Uterus (tissue), 4 donors: ENCODE measurements around the gene IGF2BP1. TPM values are rescaled to one million over a fixed set of nuclear protein-coding genes. Genes with fewer than 3 reads are reported as not detected.
"Not testable (repeated sequence)": the region's sequence is repeated elsewhere in the genome, so short reads cannot be mapped to it uniquely, and the experiment has no call there.

Source experiments
- DNase-seq, 2 donors: peaks; one replicate each; pipeline ENCODE4 v3.0.0-alpha.2; 2019 to 2020
- H3K27ac ChIP-seq, 2 donors: fragments of 200-600 bp; sonication (generic); 1 replicate in 1 of 2; 2 replicates in 1 of 2; pipeline ENCODE4 v1.5.1; 2016 to 2018
- H3K27me3 ChIP-seq, 2 donors: fragments of 200-600 bp; sonication (generic); one replicate each; pipeline ENCODE4 v1.5.1; 2018 to 2019; ENCODE audit warnings: control low read depth in 1 of 2
- H3K36me3 ChIP-seq, 2 donors: fragments of 200-600 bp; sonication (generic); one replicate each; pipeline ENCODE4 v1.5.1; 2019; ENCODE audit warnings: control low read depth in 1 of 2
- H3K4me1 ChIP-seq, 2 donors: fragments of 200-600 bp; sonication (generic); one replicate each; pipeline ENCODE4 v1.5.1; 2018 to 2019; ENCODE audit warnings: control low read depth in 1 of 2
- H3K4me3 ChIP-seq, 2 donors: fragments of 200-600 bp; sonication (generic); 1 replicate in 1 of 2; 2 replicates in 1 of 2; pipeline ENCODE4 v1.5.1; 2018 to 2019; ENCODE audit warnings: mild to moderate bottlenecking in 1 of 2
- H3K9me3 ChIP-seq, 2 donors: fragments of 200-600 bp; sonication (generic); one replicate each; pipeline ENCODE4 v1.5.1; 2019; ENCODE audit warnings: control low read depth in 1 of 2
- CTCF ChIP-seq, 4 experiments: fragments of 200-600 bp in 2 of 4; fragments of 450-650 bp in 2 of 4; sonication (generic) in 2 of 4; IDR thresholded peaks; one replicate each; pipeline ENCODE4 v1.5.1; 2016 to 2019; ENCODE audit warnings: antibody characterized with exemption in 4 of 4, mild to moderate bottlenecking in 2 of 4, moderate library complexity in 1 of 4
- POLR2A ChIP-seq, 2 donors: fragments of 450-650 bp; IDR thresholded peaks; one replicate each; pipeline ENCODE4 v1.6.1; 2016; ENCODE audit warnings: antibody characterized with exemption in 2 of 2, mild to moderate bottlenecking in 1 of 2, moderate library complexity in 1 of 2
- intact Hi-C: fragments of 100-400 bp; cut with DNase I; formaldehyde crosslinking; loops from one replicate; pipeline ENCODE4 v1.15.1; 2023; ENCODE audit warnings: low total_unique reads
- total RNA-seq, 4 donors: library from RNA; depleted of rRNA in 3 of 4; stranded (reverse); fragments of >200 nt in 3 of 4; gene quantifications; one replicate each; pipeline versions ENCODE4 v1.1.0 to v1.2.4, GENCODE V29; 2014 to 2023
- donor health status: DM: yes; HTN: yes; CAD: no.

The IGF2BP1 gene
- total RNA-seq, 4 donors from 2014 or later: under 0.01 to 1.8 TPM; not detected in 2

GRCh38 chr17:49079840-49080663 lies 82.9 kb downstream of the IGF2BP1 start:
- DNase-seq: no peak
- no peak overlapping the region for H3K4me3 ChIP-seq
- TF ChIP-seq CTCF (IDR thresholded peaks at IDR 0.05): no peak
- TF ChIP-seq POLR2A (IDR thresholded peaks at IDR 0.05): no peak
- no peaks in the 10 kb centered on the region for H3K9me3 ChIP-seq
- no peaks in the 10 kb centered on the region for H3K27me3 ChIP-seq
- H3K36me3 ChIP-seq: no peaks in the 10 kb centered on the region
- H3K27ac ChIP-seq: no peak overlapping the region
- no peaks in the 10 kb centered on the region for H3K4me1 ChIP-seq
- intact Hi-C loops: no loop called here

- Histone ChIP-seq H3K4me1 (no peaks in the 10 kb centered on the region), H3K27me3 (no peaks in the 10 kb centered on the region), H3K36me3 (no peaks in the 10 kb centered on the region), H3K4me3 (no peak overlapping the region), H3K27ac (no peak overlapping the region), H3K9me3 (no peaks in the 10 kb centered on the region)
- TF ChIP-seq POLR2A (IDR thresholded peaks at IDR 0.05): no peak
- TF ChIP-seq CTCF (IDR thresholded peaks at IDR 0.05): no peak
- DNase-seq: no peak
- intact Hi-C loops: no loop called here
These were observed 85.0 kb downstream of the IGF2BP1 start for GRCh38 chr17:49082231-49082630.

GRCh38 chr17:49085046-49085445 lies 87.9 kb downstream of the IGF2BP1 start:
- intact Hi-C loops, H3K9me3 ChIP-seq, H3K36me3 ChIP-seq, H3K4me1 ChIP-seq, H3K27me3 ChIP-seq, H3K4me3 ChIP-seq, H3K27ac ChIP-seq, DNase-seq: not testable (repeated sequence)

GRCh38 chr17:49085565-49086315 lies 88.6 kb downstream of the IGF2BP1 start:
- Histone ChIP-seq H3K27me3 (no peaks in the 10 kb centered on the region), H3K4me1 (no peaks in the 10 kb centered on the region), H3K4me3 (no peak overlapping the region), H3K27ac (no peak overlapping the region), H3K9me3 (no peaks in the 10 kb centered on the region), H3K36me3 (no peaks in the 10 kb centered on the region)
- no peak for TF ChIP-seq POLR2A (IDR thresholded peaks at IDR 0.05)
- no peak for TF ChIP-seq CTCF (IDR thresholded peaks at IDR 0.05)
- intact Hi-C loops: no loop called here
- DNase-seq: no peak

GRCh38 chr17:49086316-49086605 lies 89.1 kb downstream of the IGF2BP1 start:
- Histone ChIP-seq H3K27ac (no peak overlapping the region), H3K9me3 (no peaks in the 10 kb centered on the region), H3K4me1 (no peaks in the 10 kb centered on the region), H3K27me3 (no peaks in the 10 kb centered on the region), H3K36me3 (no peaks in the 10 kb centered on the region), H3K4me3 (no peak overlapping the region)
- intact Hi-C loops: no loop called here
- no peak for TF ChIP-seq POLR2A (IDR thresholded peaks at IDR 0.05)
- TF ChIP-seq CTCF (IDR thresholded peaks at IDR 0.05): no peak
- no peak for DNase-seq
